CD4-positive, alpha-beta T cell treated with Interleukin-1 beta for 1 hour (primary cell): ENCODE data around the gene INO80E.
"Not testable (repeated sequence)": the region's sequence is repeated elsewhere in the genome, so short reads cannot be mapped to it uniquely, and the experiment has no call there.

Experiments used
- DNase-seq, 2 donors: peaks; one replicate each; pipeline ENCODE4 v3.0.0-alpha.2; 2020 to 2022

The INO80E gene

DNA sequence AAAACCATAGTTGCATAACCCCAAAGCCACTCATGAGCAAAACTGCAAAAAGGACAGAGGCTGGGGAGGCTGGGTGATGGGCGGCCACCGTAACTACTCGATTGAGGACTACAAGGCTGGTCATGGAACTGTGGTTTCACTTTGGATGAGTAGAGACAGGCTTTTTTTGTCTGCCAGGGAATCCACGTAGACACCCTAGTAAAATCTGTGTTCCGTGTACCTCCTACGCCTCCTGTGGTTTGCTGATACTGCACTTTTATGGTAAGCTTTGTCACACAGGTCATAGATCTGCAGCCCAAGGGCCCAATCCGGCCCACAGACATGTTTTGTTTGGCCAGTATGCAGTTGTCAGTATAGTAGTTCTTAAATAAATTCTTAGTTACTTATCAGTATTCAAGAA lies 37.2 kb downstream of the INO80E start:
- DNase-seq: no peak

DNA sequence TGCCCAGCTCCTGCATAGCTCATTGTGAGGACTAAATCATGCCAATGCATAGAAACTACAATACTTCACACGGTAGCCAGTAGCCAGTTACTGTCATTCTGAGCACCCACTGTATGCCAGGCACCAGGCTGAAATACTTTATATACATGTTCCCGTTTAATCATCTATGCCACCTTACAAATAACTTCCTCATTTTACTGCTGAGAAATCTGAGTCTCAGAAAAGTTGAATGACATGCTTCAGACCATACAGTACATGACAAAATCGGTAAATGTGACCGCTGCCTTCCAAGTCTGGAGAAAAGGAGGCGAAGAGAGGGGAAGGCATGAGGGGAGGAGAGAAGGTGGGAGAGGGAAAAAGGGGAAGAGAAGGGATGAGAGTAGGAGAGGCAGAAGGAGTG lies 44.2 kb downstream of the INO80E start:
- DNase-seq: no peak

DNA sequence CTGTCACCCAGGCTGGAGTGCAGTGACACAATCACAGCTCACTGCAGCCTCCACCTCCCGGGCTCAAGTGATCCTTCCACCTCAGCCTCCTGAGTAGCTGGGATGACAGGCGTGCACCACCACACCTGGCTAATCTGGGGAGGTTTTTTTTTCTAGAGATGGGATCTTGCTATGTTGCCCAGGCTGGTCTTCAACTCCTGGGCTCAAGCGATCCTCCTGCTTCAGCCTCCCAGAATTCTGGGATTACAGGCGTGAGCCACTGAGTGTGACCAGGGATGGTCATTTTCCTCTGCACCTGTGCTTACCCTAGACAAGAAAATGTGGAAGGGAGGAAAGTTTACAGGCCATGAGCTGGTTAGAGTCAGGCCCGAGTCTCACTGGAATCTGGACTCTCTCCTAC lies 44.6 kb downstream of the INO80E start:
- not testable (repeated sequence) for DNase-seq

DNA sequence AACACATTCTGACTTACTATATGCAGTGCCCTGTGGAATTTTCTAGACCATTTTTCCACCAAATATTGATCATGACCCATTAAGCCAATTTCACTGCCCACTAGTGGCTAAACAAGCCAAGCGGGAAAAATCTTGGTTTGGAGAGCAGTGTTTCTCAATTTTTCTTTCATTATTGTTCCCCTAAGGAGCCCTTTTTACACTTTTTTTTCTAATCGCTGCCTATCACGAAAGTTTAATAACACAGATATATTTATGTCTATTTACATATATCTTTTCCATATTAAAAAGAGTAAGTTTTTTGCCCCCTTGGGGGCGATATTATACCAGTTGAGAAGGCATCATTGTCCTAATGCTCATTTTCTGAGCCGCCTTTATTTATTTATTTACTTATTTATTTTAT lies 45.8 kb downstream of the INO80E start:
- DNase-seq: peak in 1 of 2 donors; percentile 50

DNA sequence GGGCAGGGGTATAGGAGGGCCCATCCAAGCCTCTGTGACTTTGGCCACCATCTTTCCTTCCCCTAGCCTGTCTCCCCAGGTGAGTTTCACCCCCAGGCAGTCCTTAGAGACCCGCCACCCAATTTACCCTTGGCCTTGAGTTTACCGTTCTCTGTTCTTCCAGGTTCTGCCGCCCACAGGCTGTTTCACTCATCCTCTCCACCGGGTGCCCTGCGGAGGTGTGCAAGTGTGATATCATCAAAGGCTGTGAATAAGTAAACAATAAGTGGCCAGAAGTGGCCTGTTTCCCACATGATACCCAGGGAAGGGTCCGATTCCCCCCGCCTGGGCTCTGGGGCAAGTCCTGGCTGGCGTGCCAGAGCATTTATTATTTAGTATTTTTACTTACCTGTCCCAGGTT lies 50.1 kb downstream of the INO80E start:
- no peak for DNase-seq

DNA sequence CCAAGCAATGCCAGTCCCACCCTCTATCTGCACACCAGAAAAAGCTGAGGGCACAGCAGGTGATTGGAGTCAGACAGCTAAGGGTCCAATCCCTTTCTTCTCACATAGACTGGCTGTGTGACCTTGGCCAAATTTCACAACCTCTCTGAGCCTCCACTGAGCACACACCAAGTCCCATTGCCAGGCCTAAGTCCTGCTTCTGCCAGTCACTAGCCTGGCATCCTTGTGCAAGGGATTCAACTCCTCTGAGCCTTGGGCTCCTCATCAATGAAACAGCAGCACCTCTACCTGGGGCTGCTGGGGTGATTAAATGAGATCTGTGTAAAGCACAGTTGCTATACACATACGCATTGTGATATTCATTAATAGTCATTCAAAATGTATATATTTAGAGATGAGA lies 50.5 kb downstream of the INO80E start:
- no peak for DNase-seq

DNA sequence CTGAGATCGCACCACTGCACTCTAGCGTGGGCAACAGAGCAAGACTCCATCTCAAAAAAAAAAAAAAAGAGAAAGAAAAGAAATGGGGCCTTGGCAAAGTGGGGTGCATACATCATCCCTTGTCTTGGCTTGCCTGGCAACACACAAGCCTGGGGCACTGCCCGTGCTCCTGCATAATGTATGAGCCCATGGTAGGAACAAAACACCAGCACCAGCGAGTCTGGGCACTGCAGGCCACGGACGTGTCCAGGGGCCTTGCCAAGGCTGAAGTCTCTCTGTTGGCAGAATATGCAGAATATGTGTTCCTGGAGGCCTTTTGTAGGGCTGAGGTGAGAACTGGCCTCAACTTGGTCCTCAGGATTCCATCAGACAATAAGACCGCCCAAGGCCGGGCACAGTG lies 53.8 kb downstream of the INO80E start:
- no peak for DNase-seq

DNA sequence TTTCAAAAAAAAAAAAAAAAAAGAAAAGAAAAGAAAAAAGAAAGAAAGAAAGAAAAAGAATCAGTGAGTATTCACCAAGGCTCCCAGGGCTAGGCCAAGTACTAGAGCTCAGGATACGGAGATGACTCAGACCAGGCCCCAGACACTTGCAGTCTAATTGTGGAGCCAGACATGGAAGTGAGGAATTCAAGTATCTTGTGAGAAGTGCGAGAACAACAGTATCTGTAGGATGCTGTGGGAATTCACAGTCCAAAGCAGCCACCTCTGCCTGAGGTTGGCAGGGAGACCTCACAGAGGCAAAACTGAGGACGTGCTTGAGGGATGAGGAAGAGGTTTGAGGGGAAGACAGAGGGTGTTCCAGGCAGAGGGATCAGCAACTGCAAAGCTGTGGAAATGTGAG lies 55.5 kb downstream of the INO80E start:
- DNase-seq: no peak

DNA sequence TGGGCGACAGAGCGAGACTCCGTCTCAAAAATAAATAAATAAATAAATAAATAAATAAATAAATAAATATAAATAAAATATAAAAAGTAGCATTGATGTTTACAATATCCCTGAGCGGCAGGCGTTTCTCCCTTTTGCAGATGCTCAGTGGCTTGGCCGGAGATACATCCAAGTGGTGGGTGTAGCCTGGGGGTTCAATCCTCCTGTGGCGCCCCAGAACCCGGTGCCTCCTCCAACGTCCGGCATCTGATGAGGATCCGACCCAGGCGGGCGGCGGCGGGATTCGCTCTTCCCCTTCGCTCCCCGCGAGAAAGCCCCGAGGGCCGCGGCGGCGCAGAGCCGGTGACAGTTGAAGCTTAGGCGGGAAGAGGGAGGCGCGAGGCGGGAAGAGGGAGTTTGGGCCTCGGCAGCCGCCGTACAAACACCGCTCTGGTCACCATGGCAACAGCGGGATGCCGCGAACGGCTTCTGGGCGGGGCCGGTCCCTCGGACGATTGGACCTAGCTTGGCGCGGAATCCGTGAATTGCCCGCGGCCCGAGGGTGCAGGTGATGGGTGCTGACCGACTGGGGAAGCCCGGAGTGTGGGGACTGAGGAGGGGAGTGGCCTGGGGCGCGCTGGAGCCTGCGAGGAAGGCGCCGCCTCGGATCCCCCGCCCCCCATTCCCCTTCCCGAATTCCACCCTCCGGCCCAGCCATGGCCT lies 56.8 kb downstream of the INO80E start:
- peak; percentile 88 to 89 for DNase-seq

DNA sequence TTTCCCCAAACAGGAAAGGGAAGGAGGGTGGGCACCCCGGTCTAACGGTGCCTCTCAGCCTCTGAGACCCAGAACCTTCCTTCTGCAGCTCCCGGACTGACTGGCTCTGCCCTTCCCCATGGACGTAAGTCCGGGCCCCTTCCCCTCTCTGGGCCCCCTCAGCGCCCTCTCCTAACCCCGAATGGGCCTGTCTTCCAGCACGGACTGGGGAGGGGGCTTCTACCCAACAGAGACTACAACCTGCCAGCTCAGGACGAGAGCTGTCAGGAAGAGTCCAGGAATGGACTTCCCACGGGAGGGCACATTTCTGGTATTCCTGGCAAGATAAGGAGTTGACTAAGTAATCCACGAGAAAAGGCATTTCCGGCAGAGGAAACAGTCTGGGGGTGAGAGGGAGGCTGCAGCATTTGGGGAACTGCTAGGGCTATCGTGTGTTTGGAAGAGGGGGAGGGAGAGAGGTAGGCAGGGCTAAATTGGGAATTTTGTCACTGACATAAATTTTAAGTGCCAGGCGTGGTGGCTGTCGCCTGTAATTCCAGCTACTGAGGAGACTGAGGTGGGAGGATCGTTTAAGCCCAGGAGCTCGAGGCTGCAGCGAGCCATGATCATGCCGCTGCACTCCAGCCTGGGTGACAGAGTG lies 57.5 kb downstream of the INO80E start:
- DNase-seq: no peak

DNA sequence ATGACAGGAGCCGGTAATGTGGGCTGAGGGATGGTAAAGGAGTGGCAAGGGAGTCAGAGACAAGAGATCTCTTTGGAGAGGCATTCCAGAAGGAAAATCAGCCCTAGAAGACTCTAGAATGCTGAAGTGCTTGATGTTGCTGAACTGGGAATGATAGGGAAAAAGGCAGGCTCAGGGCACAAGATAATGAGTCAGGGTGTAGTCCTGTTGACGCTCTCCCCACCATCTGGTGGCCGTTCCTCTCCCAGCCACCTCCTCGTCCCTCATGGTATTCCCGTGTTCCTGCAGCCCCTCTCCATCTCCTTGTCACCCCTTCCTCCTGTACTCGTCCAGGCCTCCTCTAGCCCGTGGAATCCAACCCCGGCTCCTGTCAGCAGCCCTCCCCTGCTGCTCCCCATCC lies 58.4 kb downstream of the INO80E start:
- no peak for DNase-seq

DNA sequence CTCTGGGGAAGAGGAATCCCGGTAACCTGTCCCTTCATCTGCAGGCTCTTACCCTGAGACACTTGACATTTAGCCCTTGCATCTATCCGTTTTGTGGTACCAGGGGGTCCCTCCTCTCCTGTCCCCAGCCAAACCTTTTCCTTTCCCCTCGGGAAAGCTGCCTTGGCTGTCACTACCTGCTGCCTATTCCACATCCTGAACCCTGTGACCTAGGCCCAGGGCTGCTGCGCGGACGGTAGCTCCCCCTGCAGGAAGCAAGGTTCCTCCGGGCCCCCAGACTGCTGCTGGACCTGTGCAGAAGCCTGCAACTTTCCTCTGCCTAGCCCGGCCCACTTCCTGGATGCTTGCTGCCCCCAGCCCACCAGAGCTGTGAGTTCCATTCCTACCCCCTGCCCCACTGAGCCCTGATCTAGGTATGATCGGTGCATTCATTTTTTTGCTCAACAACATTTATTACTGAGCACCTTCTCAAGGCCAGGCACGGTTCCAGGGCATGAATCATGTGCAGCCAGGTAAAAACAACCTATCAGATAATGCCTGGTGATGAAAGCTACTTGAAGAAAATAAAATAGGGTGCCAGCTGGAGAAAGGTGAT lies 59.0 kb downstream of the INO80E start:
- DNase-seq: peak; percentile 44 to 53
